Activated CD8-positive, alpha-beta T cell treated with anti-CD3 and anti-CD28 coated beads, Interleukin-2, amount 10 ng/mL, durations not matched to agents 7 days and 5 days (primary cell): ENCODE data around the gene KRTAP9-4. TPM values are rescaled to one million over a fixed set of nuclear protein-coding genes. Genes with fewer than 3 reads are reported as not detected.

Experiments used
- total RNA-seq, 2 experiments: library from RNA; stranded (reverse); gene quantifications; one replicate each; pipeline ENCODE4 v1.2.3, GENCODE V29; 2021

KRTAP9-4 gene
- total RNA-seq, 2 experiments from 2014 or later, result not detected

Other genes with a start within 250 kb of the KRTAP9-4 start
- not detected for gene KRTAP3-2, start 249.8 kb upstream of the KRTAP9-4 start, total RNA-seq
- not detected for gene KRTAP3-1, start 240.6 kb upstream of the KRTAP9-4 start, total RNA-seq
- gene KRTAP1-5, start 222.5 kb upstream of the KRTAP9-4 start, total RNA-seq, result not detected
- not detected for gene KRTAP1-4, start 219.5 kb upstream of the KRTAP9-4 start, total RNA-seq
- gene KRTAP1-3, start 214.8 kb upstream of the KRTAP9-4 start, total RNA-seq, result not detected
- not detected for gene KRTAP1-1, start 208.2 kb upstream of the KRTAP9-4 start, total RNA-seq
- gene KRTAP2-1, start 202.4 kb upstream of the KRTAP9-4 start, total RNA-seq, result not detected
- not detected for gene KRTAP2-2, start 194.5 kb upstream of the KRTAP9-4 start, total RNA-seq
- not detected for gene KRTAP2-3, start 189.6 kb upstream of the KRTAP9-4 start, total RNA-seq
- gene KRTAP2-4, start 183.8 kb upstream of the KRTAP9-4 start, total RNA-seq, result not detected
- gene KRTAP4-7, start 165.5 kb upstream of the KRTAP9-4 start, total RNA-seq, result not detected
- not detected for gene KRTAP4-8, start 151.5 kb upstream of the KRTAP9-4 start, total RNA-seq
- gene KRTAP4-16, start 147.5 kb upstream of the KRTAP9-4 start, total RNA-seq, result not detected
- gene KRTAP4-9, start 144.3 kb upstream of the KRTAP9-4 start, total RNA-seq, result not detected
- not detected for gene KRTAP4-11, start 131.3 kb upstream of the KRTAP9-4 start, total RNA-seq
- not detected for gene KRTAP4-12, start 125.5 kb upstream of the KRTAP9-4 start, total RNA-seq
- not detected for gene KRTAP4-6, start 109.1 kb upstream of the KRTAP9-4 start, total RNA-seq
- not detected for gene KRTAP4-5, start 99.9 kb upstream of the KRTAP9-4 start, total RNA-seq
- gene KRTAP4-4, start 88.9 kb upstream of the KRTAP9-4 start, total RNA-seq, result not detected
- not detected for gene KRTAP4-3, start 81.5 kb upstream of the KRTAP9-4 start, total RNA-seq
- not detected for gene KRTAP4-2, start 71.5 kb upstream of the KRTAP9-4 start, total RNA-seq
- gene KRTAP4-1, start 64.8 kb upstream of the KRTAP9-4 start, total RNA-seq, result not detected
- gene KRTAP9-1, start 59.8 kb upstream of the KRTAP9-4 start, total RNA-seq, result not detected
- gene KRTAP9-2, start 23.0 kb upstream of the KRTAP9-4 start, total RNA-seq, result not detected
- not detected for gene KRTAP9-3, start 17.2 kb upstream of the KRTAP9-4 start, total RNA-seq
- gene KRTAP9-8, start 11.7 kb upstream of the KRTAP9-4 start, total RNA-seq, result not detected
- gene KRTAP9-9, start 5.7 kb downstream of the KRTAP9-4 start, total RNA-seq, result not detected
- not detected for gene KRTAP9-6, start 15.7 kb downstream of the KRTAP9-4 start, total RNA-seq
- not detected for gene KRTAP9-7, start 26.0 kb downstream of the KRTAP9-4 start, total RNA-seq
- not detected for gene KRTAP29-1, start 53.2 kb downstream of the KRTAP9-4 start, total RNA-seq
- gene KRTAP16-1, start 59.6 kb downstream of the KRTAP9-4 start, total RNA-seq, result not detected
- gene KRTAP17-1, start 66.0 kb downstream of the KRTAP9-4 start, total RNA-seq, result not detected
- gene KRT33A, start 101.1 kb downstream of the KRTAP9-4 start, total RNA-seq, result not detected
- gene KRT33B, start 120.1 kb downstream of the KRTAP9-4 start, total RNA-seq, result not detected
- gene KRT34, start 132.6 kb downstream of the KRTAP9-4 start, total RNA-seq, result not detected
- not detected for gene KRT31, start 147.9 kb downstream of the KRTAP9-4 start, total RNA-seq
- gene KRT37, start 174.9 kb downstream of the KRTAP9-4 start, total RNA-seq, result not detected
- not detected for gene KRT38, start 191.3 kb downstream of the KRTAP9-4 start, total RNA-seq
- gene KRT32, start 217.7 kb downstream of the KRTAP9-4 start, total RNA-seq, result not detected
- gene KRT35, start 231.5 kb downstream of the KRTAP9-4 start, total RNA-seq, result not detected
- gene KRT36, start 240.2 kb downstream of the KRTAP9-4 start, total RNA-seq, result not detected